ENCODE data around the gene CYP46A1. TPM values are rescaled to one million over a fixed set of nuclear protein-coding genes. Genes with fewer than 3 reads are reported as not detected.
A peak's percentile ranks its signal among the peaks of the same experiment; 100 is the strongest.

Gene CYP46A1
- total RNA-seq, 1 donor from 2014 or later, result 1.3 TPM

DNA sequence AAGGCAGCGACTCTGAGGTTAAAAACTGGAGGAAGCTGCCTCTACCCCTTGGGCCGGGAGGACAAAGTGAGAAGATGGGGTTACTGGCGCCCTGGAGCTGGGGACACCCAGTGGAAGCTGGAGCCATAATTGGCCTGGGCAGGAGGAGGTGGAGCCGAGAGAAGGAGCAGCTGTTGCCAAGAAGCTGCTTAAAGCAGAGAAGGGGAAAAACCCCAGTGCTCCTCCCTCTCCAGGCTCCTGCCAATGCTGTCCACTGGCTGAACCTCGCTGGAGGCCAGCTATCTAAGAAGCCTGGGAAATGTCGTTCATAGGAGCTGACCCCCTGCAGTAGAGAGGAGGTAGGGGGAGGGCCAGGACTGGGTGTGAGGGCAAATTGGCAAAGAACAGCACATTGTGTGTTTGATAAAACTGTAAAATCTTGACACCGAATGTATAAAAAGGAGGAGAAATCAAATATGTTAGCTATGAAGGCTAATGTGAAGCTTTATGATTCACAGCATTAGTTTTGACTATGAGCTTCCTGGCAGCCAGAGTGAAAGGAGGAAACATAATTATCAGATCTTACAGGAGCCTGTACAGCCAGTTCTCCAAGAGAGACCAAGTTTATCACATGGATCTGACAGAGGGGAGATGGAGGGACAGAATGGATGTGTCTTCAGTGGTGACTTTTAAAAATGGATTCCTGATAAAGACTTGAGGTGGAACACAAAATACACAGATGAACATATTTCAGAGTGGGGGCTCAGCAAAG is 29.7 kb upstream of the CYP46A1 start:
- Histone ChIP-seq H3K4me3 (no peak overlapping the region), H3K27ac (no peak overlapping the region), H3K9me3 (no peaks in the 10 kb centered on the region), H3K27me3 (peaks cover 15% of the 10 kb centered on the region), H3K36me3 (no peaks in the 10 kb centered on the region), H3K4me1 (no peaks in the 10 kb centered on the region)
- DNase-seq (no peak), ATAC-seq (peak; percentile 83)
- TF ChIP-seq CTCF (IDR thresholded peaks at IDR 0.05), result no peak
- intact Hi-C loops (cut with DNase I), result no loop called here

DNA sequence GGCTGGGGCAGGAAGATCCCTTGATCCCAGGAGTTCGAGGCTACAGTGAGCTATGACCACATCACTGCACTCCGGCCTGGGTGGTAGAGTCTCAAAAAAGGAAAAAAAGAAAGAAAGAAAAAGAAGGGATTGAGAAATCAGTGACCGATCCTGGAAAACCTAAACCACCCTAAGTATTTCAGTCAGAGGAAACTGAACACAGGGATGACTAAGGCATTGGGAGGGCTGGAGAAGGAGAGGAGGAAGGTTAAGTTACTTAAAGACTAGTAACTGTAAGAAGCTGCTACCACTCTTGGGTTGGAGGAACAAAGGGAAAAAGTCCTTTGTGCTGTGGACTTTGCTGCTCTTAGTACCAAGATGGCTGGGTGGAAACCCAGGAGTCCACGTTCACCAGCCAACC is 28.6 kb upstream of the CYP46A1 start:
- no peaks in the 10 kb centered on the region for H3K4me1 ChIP-seq
- no peak overlapping the region for H3K4me3 ChIP-seq
- DNase-seq (no peak), ATAC-seq (no peak)
- H3K27me3 ChIP-seq, result peaks cover 18% of the 10 kb centered on the region
- H3K36me3 ChIP-seq, result no peaks in the 10 kb centered on the region
- no peak overlapping the region for H3K27ac ChIP-seq
- H3K9me3 ChIP-seq, result no peaks in the 10 kb centered on the region
- intact Hi-C loops (cut with DNase I), result no loop called here
- TF ChIP-seq CTCF (IDR thresholded peaks at IDR 0.05), result no peak

GRCh38 chr14:99656171-99656570 is 27.9 kb upstream of the CYP46A1 start:
- Histone ChIP-seq H3K27me3 (peaks cover 18% of the 10 kb centered on the region), H3K27ac (no peak overlapping the region), H3K36me3 (no peaks in the 10 kb centered on the region), H3K4me3 (no peak overlapping the region), H3K9me3 (no peaks in the 10 kb centered on the region), H3K4me1 (no peaks in the 10 kb centered on the region)
- DNase-seq (no peak), ATAC-seq (no peak)
- intact Hi-C loops (cut with DNase I), result no loop called here
- no peak for TF ChIP-seq CTCF (IDR thresholded peaks at IDR 0.05)

DNA sequence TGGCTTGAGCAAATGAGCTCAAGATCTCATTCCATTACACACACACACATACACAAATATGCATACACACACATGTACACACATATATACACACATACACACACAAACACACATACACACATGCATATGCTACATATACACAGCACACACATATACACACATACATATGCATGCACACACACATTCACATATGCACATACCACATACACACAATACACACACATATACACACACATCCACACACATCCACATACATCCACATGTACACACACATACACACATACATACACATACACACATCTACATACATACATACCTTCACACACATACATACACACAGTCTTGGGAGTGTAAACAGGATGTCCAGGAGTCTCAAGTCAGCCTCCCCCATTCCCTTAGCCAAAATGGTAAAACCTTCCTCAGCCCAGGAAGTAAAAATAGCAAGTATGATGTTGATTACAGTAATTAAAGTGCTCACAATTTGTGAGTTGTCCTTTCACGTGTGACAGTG is 26.4 kb upstream of the CYP46A1 start:
- H3K36me3 ChIP-seq, result no peaks in the 10 kb centered on the region
- peaks cover 18% of the 10 kb centered on the region for H3K27me3 ChIP-seq
- no peak for ATAC-seq
- H3K27ac ChIP-seq, result no peak overlapping the region
- no peak overlapping the region for H3K4me3 ChIP-seq
- TF ChIP-seq CTCF (IDR thresholded peaks at IDR 0.05), result no peak
- no peak for DNase-seq
- no peaks in the 10 kb centered on the region for H3K9me3 ChIP-seq
- no peaks in the 10 kb centered on the region for H3K4me1 ChIP-seq
- intact Hi-C loops (cut with DNase I), result no loop called here

GRCh38 chr14:99658218-99658845 is 25.8 kb upstream of the CYP46A1 start:
- intact Hi-C loops (cut with DNase I), result no loop called here
- ATAC-seq, result no peak

More at GRCh38 chr14:99658218-99658845, 25.8 kb upstream of the CYP46A1 start:
- Histone ChIP-seq H3K4me3 (no peak overlapping the region), H3K36me3 (no peaks in the 10 kb centered on the region), H3K27ac (no peak overlapping the region), H3K27me3 (peaks cover 18% of the 10 kb centered on the region), H3K4me1 (no peaks in the 10 kb centered on the region), H3K9me3 (no peaks in the 10 kb centered on the region)
- no peak for TF ChIP-seq CTCF (IDR thresholded peaks at IDR 0.05)
- no peak for DNase-seq
